ENCODE data around the gene ANKHD1.

- TF ChIP-seq GTF2F1 (IDR thresholded peaks at IDR 0.05; ENCODE audit: low read depth, low read length) (no peak), RAD21 (CRISPR knock-in tag; conservative IDR thresholded peaks at IDR 0.05 in 1 of 2, IDR thresholded peaks at IDR 0.05 in 1 of 2) (peak; percentile 43 to 54), PHF8 (IDR thresholded peaks at IDR 0.05; ENCODE audit: borderline replicate concordance, low read length) (peak; percentile 36; the same call in 1 of the 2 replicates), ZFX (CRISPR knock-in tag; IDR thresholded peaks at IDR 0.05) (peak; percentile 51; the same call in 1 of the 2 replicates), CTCF (IDR thresholded peaks at IDR 0.05 in 2 of 3, conservative IDR thresholded peaks at IDR 0.05 in 1 of 3; ENCODE audit: insufficient read depth in 2 of 3, low read depth in 1 of 3, low read length in 3 of 3) (peak; percentile 51 to 72 (median 64)), SPI1 (IDR thresholded peaks at IDR 0.05; ENCODE audit: borderline replicate concordance, low read depth, low read length) (no peak), PML (IDR thresholded peaks at IDR 0.05; ENCODE audit: low read length) (no peak), ZBTB1 (CRISPR knock-in tag; IDR thresholded peaks at IDR 0.05; ENCODE audit: borderline replicate concordance, low read depth) (no peak), NBN (IDR thresholded peaks at IDR 0.05; ENCODE audit: low read depth) (no peak), CBFB (CRISPR knock-in tag; IDR thresholded peaks at IDR 0.05) (0 out of 2 replicates have a peak, but pooled peaks have one; percentile 9), SMAD1 (IDR thresholded peaks at IDR 0.05; ENCODE audit: low read depth, low read length, partially characterized antibody) (no peak)
- TF ChIP-seq, protein P1, sequence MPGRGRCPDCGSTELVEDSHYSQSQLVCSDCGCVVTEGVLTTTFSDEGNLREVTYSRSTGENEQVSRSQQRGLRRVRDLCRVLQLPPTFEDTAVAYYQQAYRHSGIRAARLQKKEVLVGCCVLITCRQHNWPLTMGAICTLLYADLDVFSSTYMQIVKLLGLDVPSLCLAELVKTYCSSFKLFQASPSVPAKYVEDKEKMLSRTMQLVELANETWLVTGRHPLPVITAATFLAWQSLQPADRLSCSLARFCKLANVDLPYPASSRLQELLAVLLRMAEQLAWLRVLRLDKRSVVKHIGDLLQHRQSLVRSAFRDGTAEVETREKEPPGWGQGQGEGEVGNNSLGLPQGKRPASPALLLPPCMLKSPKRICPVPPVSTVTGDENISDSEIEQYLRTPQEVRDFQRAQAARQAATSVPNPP (IDR thresholded peaks at IDR 0.05; ENCODE audit: borderline replicate concordance, insufficient read depth, insufficient read length) = no peak
- TF ChIP-seq, protein P2, sequence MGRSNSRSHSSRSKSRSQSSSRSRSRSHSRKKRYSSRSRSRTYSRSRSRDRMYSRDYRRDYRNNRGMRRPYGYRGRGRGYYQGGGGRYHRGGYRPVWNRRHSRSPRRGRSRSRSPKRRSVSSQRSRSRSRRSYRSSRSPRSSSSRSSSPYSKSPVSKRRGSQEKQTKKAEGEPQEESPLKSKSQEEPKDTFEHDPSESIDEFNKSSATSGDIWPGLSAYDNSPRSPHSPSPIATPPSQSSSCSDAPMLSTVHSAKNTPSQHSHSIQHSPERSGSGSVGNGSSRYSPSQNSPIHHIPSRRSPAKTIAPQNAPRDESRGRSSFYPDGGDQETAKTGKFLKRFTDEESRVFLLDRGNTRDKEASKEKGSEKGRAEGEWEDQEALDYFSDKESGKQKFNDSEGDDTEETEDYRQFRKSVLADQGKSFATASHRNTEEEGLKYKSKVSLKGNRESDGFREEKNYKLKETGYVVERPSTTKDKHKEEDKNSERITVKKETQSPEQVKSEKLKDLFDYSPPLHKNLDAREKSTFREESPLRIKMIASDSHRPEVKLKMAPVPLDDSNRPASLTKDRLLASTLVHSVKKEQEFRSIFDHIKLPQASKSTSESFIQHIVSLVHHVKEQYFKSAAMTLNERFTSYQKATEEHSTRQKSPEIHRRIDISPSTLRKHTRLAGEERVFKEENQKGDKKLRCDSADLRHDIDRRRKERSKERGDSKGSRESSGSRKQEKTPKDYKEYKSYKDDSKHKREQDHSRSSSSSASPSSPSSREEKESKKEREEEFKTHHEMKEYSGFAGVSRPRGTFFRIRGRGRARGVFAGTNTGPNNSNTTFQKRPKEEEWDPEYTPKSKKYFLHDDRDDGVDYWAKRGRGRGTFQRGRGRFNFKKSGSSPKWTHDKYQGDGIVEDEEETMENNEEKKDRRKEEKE (IDR thresholded peaks at IDR 0.05; ENCODE audit: borderline replicate concordance in 1 of 2, control insufficient read depth in 1 of 2, low read depth in 2 of 2, low read length in 1 of 2) = no peak
Observed at GRCh38 chr5:140547508-140548299, 146.1 kb downstream of the ANKHD1 start, which contains the start of gene EIF4EBP3.
